ENCODE results near the gene PIGT. TPM values are rescaled to one million over a fixed set of nuclear protein-coding genes. Genes with fewer than 3 reads are reported as not detected.

The PIGT gene
- total and polyA plus RNA-seq, 3 donors from 2014 or later, result 115 to 140 (median 137) TPM

DNA sequence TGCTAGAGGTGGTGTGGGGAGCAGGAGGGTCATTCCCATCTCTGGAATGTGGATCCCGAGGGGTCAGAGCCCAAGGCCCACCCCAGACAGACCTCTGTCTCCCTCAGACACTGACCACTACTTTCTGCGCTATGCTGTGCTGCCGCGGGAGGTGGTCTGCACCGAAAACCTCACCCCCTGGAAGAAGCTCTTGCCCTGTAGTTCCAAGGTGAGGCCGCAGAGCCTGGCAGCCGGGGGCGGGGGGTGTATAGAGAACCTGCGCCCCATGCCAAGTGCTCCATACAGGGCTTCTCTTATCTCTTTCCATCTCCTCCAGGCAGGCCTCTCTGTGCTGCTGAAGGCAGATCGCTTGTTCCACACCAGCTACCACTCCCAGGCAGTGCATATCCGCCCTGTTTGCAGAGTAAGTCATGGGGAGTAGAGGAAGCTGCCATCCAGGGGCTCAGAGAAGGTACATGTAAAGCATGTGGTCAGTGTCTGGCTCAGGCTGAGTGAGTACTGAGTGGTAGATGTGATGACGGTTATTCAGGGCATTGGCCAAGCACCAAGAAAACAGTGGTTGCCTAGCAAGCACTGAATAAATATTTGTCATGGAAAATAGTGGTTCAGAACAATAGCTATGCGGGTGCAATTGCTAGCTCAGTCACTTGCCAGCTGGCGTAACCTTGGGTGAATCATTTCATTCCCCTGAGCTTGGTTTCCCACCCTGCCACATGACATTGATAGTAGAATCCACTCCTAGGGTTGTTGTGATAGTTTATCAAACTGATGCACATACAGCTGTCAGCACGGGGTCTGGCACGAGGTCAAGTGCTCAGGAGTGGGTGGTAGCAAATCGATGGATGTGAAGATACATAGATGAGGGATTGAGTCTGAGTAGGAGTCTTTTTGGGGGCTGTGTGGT, 3.5 kb downstream of the PIGT start:
- H3K36me3 ChIP-seq (ENCODE audit: low read depth, missing control alignments), result no peaks in the 10 kb centered on the region
- 84 to 85% methylated on average over 17 of the region's 17 CpGs for WGBS, 2 donors
- no peak overlapping the region for H3K27ac ChIP-seq
- no peak overlapping the region for H3K4me3 ChIP-seq
- H3K27me3 ChIP-seq, result no peaks in the 10 kb centered on the region
- H3K9me3 ChIP-seq, result no peaks in the 10 kb centered on the region
- TF ChIP-seq POLR2A (IDR thresholded peaks at IDR 0.05), result no peak
- TF ChIP-seq, protein P1, sequence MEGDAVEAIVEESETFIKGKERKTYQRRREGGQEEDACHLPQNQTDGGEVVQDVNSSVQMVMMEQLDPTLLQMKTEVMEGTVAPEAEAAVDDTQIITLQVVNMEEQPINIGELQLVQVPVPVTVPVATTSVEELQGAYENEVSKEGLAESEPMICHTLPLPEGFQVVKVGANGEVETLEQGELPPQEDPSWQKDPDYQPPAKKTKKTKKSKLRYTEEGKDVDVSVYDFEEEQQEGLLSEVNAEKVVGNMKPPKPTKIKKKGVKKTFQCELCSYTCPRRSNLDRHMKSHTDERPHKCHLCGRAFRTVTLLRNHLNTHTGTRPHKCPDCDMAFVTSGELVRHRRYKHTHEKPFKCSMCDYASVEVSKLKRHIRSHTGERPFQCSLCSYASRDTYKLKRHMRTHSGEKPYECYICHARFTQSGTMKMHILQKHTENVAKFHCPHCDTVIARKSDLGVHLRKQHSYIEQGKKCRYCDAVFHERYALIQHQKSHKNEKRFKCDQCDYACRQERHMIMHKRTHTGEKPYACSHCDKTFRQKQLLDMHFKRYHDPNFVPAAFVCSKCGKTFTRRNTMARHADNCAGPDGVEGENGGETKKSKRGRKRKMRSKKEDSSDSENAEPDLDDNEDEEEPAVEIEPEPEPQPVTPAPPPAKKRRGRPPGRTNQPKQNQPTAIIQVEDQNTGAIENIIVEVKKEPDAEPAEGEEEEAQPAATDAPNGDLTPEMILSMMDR (IDR thresholded peaks at IDR 0.05), result no peak
- intact Hi-C loops (cut with DNase I; ENCODE audit: low total_unique reads), result loop anchor here (2.0 kb wide), 1 partner anchor 65 kb away; no protein-coding TSS in a partner anchor
- peaks cover 6% of the 10 kb centered on the region for H3K4me1 ChIP-seq
- DNase-seq, result no peak

DNA sequence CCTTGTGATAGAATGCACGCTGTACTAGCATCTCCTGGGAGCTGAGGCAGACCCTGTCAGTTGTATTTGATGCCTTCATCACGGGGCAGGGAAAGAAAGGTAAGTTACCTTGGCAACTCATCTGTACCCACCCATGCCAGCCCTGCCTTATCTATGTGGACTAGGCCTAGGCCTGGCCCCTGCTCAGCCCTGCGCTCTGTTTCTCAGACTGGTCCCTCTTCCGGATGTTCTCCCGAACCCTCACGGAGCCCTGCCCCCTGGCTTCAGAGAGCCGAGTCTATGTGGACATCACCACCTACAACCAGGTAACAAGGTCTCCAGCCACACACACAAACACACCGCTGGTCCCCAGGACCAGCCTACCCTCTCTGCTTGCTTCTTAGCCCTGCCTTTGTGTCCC, 4.2 kb downstream of the PIGT start:
- no peaks in the 10 kb centered on the region for H3K9me3 ChIP-seq
- no peaks in the 10 kb centered on the region for H3K36me3 ChIP-seq (ENCODE audit: low read depth, missing control alignments)
- TF ChIP-seq, protein P1 (IDR thresholded peaks at IDR 0.05), result no peak
- no peak for TF ChIP-seq POLR2A (IDR thresholded peaks at IDR 0.05)
- peaks cover 6% of the 10 kb centered on the region for H3K4me1 ChIP-seq
- H3K4me3 ChIP-seq, result no peak overlapping the region
- WGBS, 2 donors, result 94 to 98% methylated on average over 8 of the region's 8 CpGs
- H3K27ac ChIP-seq, result no peak overlapping the region
- DNase-seq, result no peak
- H3K27me3 ChIP-seq, result no peaks in the 10 kb centered on the region
- intact Hi-C loops (cut with DNase I; ENCODE audit: low total_unique reads), result no loop called here

DNA sequence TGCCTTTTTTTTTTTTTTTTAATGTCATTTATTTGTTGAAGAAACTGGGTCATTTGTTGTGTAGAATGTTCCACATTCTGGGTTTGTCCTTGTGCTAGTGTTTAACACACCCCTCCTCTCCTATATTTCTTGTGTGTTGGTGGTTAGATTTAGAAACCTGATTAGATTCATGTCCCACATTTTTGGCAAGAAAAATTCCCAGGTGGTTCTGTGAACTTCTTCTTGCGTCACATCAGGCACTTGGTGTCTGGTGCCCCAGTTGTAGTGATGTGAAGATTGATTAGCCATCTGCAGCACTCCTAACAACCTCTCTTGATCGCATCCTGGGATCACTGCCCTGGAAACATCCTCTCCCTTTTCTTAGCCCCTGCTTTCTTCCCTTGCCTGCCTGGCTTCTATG, 7.8 kb downstream of the PIGT start:
- DNase-seq, result no peak
- Histone ChIP-seq H3K27me3 (no peaks in the 10 kb centered on the region), H3K4me1 (no peaks in the 10 kb centered on the region), H3K27ac (no peak overlapping the region), H3K4me3 (no peak overlapping the region), H3K9me3 (no peaks in the 10 kb centered on the region), H3K36me3 (ENCODE audit: low read depth, missing control alignments) (no peaks in the 10 kb centered on the region)
- TF ChIP-seq, protein P1 (IDR thresholded peaks at IDR 0.05), result no peak
- TF ChIP-seq POLR2A (IDR thresholded peaks at IDR 0.05), result no peak
- WGBS, 2 donors, result 95 to 97% methylated on average over 2 of the region's 2 CpGs
- intact Hi-C loops (cut with DNase I; ENCODE audit: low total_unique reads), result no loop called here

DNA sequence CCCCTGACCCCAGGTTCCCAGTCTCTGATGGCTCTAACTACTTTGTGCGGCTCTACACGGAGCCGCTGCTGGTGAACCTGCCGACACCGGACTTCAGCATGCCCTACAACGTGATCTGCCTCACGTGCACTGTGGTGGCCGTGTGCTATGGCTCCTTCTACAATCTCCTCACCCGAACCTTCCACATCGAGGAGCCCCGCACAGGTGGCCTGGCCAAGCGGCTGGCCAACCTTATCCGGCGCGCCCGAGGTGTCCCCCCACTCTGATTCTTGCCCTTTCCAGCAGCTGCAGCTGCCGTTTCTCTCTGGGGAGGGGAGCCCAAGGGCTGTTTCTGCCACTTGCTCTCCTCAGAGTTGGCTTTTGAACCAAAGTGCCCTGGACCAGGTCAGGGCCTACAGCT, 9.6 kb downstream of the PIGT start:
- TF ChIP-seq POLR2A (IDR thresholded peaks at IDR 0.05), result no peak
- TF ChIP-seq, protein P1 (IDR thresholded peaks at IDR 0.05), result no peak
- no peak for DNase-seq
- H3K27me3 ChIP-seq, result no peaks in the 10 kb centered on the region
- H3K36me3 ChIP-seq (ENCODE audit: low read depth, missing control alignments), result no peaks in the 10 kb centered on the region
- H3K4me1 ChIP-seq, result no peaks in the 10 kb centered on the region
- no peak overlapping the region for H3K27ac ChIP-seq
- H3K4me3 ChIP-seq, result no peak overlapping the region
- WGBS, 2 donors, result 92 to 100% methylated on average over 1 to 17 of the region's 17 CpGs
- H3K9me3 ChIP-seq, result no peaks in the 10 kb centered on the region
- intact Hi-C loops (cut with DNase I; ENCODE audit: low total_unique reads), result no loop called here

Measured in testis (tissue), 3 donors.